ENCODE data around the gene SCT.

GRCh38 chr11:592501-592900, 34.5 kb downstream of the SCT start:
- TF ChIP-seq POLR2AphosphoS5 (IDR thresholded peaks at IDR 0.05), result no peak
- TF ChIP-seq, protein P1, sequence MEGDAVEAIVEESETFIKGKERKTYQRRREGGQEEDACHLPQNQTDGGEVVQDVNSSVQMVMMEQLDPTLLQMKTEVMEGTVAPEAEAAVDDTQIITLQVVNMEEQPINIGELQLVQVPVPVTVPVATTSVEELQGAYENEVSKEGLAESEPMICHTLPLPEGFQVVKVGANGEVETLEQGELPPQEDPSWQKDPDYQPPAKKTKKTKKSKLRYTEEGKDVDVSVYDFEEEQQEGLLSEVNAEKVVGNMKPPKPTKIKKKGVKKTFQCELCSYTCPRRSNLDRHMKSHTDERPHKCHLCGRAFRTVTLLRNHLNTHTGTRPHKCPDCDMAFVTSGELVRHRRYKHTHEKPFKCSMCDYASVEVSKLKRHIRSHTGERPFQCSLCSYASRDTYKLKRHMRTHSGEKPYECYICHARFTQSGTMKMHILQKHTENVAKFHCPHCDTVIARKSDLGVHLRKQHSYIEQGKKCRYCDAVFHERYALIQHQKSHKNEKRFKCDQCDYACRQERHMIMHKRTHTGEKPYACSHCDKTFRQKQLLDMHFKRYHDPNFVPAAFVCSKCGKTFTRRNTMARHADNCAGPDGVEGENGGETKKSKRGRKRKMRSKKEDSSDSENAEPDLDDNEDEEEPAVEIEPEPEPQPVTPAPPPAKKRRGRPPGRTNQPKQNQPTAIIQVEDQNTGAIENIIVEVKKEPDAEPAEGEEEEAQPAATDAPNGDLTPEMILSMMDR (IDR thresholded peaks at IDR 0.05), result no peak

Data from esophagus muscularis mucosa (tissue), 3 donors.